ENCODE results near the gene TIMM13.

DNA sequence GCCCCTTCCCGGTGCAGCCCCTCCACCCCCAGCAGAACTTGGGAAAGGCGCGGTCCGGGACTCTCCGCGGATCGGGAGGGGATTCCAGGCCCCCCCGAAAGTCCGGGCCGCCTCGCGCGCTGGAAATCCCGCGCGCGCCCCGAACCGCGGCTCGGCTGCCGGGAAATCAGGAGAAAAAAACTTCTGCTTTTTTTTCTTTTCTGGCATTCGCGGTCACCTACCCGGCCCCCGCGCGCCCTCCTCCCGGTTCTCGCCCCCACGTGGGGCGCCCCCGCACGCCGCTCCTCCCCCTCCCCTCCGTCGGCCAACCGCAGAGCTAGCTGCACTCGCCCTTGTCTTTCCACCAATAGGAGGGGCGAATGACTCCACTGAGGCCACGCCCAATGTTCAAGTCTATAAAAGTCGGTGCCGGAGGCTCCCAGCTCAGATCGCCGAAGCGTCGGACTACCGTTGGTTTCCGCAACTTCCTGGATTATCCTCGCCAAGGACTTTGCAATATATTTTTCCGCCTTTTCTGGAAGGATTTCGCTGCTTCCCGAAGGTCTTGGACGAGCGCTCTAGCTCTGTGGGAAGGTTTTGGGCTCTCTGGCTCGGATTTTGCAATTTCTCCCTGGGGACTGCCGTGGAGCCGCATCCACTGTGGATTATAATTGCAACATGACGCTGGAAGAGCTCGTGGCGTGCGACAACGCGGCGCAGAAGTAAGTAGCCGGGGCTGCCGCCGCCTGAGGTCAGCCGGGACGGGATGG lies 48.5 kb upstream of the TIMM13 start, which contains the start of gene GADD45B:
- TF ChIP-seq, protein P1, sequence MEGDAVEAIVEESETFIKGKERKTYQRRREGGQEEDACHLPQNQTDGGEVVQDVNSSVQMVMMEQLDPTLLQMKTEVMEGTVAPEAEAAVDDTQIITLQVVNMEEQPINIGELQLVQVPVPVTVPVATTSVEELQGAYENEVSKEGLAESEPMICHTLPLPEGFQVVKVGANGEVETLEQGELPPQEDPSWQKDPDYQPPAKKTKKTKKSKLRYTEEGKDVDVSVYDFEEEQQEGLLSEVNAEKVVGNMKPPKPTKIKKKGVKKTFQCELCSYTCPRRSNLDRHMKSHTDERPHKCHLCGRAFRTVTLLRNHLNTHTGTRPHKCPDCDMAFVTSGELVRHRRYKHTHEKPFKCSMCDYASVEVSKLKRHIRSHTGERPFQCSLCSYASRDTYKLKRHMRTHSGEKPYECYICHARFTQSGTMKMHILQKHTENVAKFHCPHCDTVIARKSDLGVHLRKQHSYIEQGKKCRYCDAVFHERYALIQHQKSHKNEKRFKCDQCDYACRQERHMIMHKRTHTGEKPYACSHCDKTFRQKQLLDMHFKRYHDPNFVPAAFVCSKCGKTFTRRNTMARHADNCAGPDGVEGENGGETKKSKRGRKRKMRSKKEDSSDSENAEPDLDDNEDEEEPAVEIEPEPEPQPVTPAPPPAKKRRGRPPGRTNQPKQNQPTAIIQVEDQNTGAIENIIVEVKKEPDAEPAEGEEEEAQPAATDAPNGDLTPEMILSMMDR (IDR thresholded peaks at IDR 0.05), result peak in 4 of 6 experiments; percentile 6 to 30 (median 18)
- TF ChIP-seq POLR2A (IDR thresholded peaks at IDR 0.05), result peak; percentile 70 to 100 (median 100)
